BJ (cell line): ENCODE data around the gene FARP1. TPM values are rescaled to one million over a fixed set of nuclear protein-coding genes. Genes with fewer than 3 reads are reported as not detected.

Experiments
- CTCF ChIA-PET: fragments of 350-600 bp; formaldehyde crosslinking; extraction: SDS; loops from one replicate; lab custom pipeline; 2021; ENCODE audit warnings: antibody characterized with exemption, inconsistent platforms; lab: Yijun Ruan, JAX
- POLR2A ChIA-PET: fragments of 300-600 bp; sonication (Branson Sonifier 250); formaldehyde crosslinking; extraction: SDS; loops from one replicate; lab custom pipeline; 2021; ENCODE audit warnings: antibody characterized with exemption; lab: Charles Lee
- DNase-seq: peaks from one replicate; pipeline ENCODE4 v3.0.0-alpha.2; 2011; ENCODE audit warnings: low read depth
- H3K27me3 ChIP-seq: 2 replicates; pipeline ENCODE4 v1.6.0; 2011; ENCODE audit warnings: low read length; ENCODE audit not compliant: control insufficient read depth, insufficient read depth
- H3K36me3 ChIP-seq: 2 replicates; pipeline ENCODE4 v1.5.1; 2011; ENCODE audit warnings: low read length; ENCODE audit not compliant: control insufficient read depth, insufficient read depth
- H3K4me3 ChIP-seq: 2 replicates; pipeline ENCODE4 v1.5.1; 2011; ENCODE audit warnings: low read depth, mild to moderate bottlenecking, control low read depth, low read length
- polyA plus RNA-seq: library from polyadenylated mRNA; depleted of rRNA; stranded (reverse); fragments of >200 nt; gene quantifications from 2 replicates; pipeline ENCODE4 v1.2.3, GENCODE V29; 2011
- TF ChIP-seq, protein P1 (sequence below): IDR thresholded peaks from 2 replicates; pipeline ENCODE4 v1.5.1; 2011; ENCODE audit warnings: low read depth, mild to moderate bottlenecking, control low read depth, inconsistent platforms, low read length, moderate library complexity; ENCODE audit not compliant: insufficient read depth

The FARP1 gene
- polyA plus RNA-seq, 1 experiment: 64.0 TPM

DNA sequence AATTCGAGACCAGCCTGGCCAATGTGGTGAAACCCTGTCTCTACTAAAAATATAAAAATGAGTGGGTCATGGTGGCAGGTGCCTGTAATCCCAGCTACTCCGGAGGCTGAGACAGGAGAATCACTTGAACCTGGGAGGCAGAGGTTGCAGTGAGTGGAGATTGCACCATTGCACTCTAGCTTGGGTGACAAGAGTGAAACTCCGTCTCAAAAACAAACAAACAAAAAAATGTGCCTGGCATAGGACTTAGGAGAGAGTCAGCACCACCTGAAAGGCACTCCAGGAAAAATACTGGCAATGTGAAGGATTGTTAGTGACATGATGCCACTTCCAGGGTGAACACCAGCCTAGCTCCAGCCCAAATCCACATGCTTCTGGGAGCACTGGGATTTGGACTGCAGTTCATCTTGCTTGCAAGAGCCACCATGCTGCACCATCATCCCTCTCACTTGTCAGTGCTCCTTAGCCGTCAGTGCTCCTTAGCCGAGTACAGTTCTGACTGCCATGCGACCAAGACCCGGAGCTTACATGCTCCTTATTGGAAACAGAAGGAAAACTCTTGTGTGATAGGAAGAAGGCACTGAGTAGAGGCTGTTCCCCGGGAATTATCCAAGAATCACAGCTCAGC, 179.3 kb downstream of the FARP1 start:
- Histone ChIP-seq H3K27me3 (no peaks in the 10 kb centered on the region), H3K36me3 (no peaks in the 10 kb centered on the region; the same call in 1 of the 2 replicates), H3K4me3 (no peak overlapping the region)
- no peak for DNase-seq
- CTCF ChIA-PET: interaction anchor here (0.6 to 1.4 kb wide), 3 partner anchors 15 to 49 kb away, joined by 3 to 4 read pairs (median 3); no protein-coding TSS in a partner anchor
- TF ChIP-seq, protein P1, sequence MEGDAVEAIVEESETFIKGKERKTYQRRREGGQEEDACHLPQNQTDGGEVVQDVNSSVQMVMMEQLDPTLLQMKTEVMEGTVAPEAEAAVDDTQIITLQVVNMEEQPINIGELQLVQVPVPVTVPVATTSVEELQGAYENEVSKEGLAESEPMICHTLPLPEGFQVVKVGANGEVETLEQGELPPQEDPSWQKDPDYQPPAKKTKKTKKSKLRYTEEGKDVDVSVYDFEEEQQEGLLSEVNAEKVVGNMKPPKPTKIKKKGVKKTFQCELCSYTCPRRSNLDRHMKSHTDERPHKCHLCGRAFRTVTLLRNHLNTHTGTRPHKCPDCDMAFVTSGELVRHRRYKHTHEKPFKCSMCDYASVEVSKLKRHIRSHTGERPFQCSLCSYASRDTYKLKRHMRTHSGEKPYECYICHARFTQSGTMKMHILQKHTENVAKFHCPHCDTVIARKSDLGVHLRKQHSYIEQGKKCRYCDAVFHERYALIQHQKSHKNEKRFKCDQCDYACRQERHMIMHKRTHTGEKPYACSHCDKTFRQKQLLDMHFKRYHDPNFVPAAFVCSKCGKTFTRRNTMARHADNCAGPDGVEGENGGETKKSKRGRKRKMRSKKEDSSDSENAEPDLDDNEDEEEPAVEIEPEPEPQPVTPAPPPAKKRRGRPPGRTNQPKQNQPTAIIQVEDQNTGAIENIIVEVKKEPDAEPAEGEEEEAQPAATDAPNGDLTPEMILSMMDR: no peak
- POLR2A ChIA-PET: no interaction called here

DNA sequence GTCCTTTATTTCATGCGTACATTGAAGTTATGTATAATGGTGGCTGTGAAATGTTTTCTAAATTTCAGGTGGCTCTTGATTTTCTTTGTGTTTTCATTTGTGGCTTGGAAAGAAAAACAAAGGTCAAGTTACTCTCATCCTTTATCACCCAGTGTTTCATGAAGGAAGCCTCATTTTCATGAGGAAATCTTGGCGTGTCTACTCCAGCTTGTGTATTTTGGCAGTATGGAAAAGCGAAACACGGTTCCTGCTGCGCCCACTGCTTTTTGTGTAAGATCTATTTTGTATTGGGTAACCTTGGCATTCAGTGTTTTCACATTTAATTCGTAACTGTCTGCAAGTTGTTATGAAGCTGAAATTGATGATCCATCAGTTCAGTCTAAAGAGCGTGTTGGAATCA, 181.2 kb downstream of the FARP1 start:
- Histone ChIP-seq H3K27me3 (no peaks in the 10 kb centered on the region), H3K36me3 (no peaks in the 10 kb centered on the region; the same call in 1 of the 2 replicates), H3K4me3 (no peak overlapping the region)
- TF ChIP-seq, protein P1: no peak
- POLR2A ChIA-PET: no interaction called here
- CTCF ChIA-PET: interaction anchor here (1.1 kb wide), 1 partner anchor 9 kb away, joined by 4 read pairs; no protein-coding TSS in a partner anchor
- no peak for DNase-seq

DNA sequence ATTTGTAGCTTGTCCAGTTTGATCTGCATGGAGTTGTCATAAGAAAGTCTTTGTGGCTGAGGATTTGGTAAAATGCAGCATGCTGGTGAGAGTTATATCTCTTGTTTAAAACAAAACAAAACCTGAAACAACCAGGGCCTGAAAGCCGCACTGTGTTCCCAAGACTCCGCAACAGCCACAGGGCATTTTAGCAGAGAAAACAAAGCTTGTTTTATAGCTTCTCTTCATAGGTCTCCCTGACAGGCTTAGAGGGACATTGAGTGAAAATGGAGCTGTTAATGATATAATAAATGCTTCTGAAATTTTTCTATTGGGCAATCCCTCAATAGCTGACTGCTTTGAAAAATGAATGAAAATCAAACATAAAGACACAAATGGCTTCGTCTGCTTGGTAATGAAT, 182.8 kb downstream of the FARP1 start:
- no peak for DNase-seq
- TF ChIP-seq, protein P1: no peak
- CTCF ChIA-PET: interaction anchor here (1.2 to 1.5 kb wide), 2 partner anchors 10 to 14 kb away, joined by 3 to 5 read pairs; no protein-coding TSS in a partner anchor

DNA sequence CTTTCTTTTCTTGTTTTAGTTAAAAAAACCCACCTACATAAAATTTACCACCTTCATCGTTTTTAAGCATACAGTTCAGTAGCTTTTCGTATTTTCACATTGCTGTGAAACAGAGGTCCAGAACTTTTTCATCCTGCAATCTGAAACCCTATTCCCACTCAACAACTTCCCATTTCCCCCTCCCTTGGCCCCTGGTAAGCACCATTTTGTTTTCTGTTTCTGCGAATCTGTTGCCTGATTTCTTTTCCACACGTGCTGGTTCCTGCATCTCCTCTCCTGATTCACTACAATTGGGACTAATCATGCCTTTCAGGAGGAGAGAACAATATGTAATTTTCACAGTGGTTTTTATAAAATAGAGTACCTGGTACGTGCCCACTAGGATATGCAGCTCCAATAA, 183.4 kb downstream of the FARP1 start:
- Histone ChIP-seq H3K27me3 (no peaks in the 10 kb centered on the region), H3K36me3 (0 out of 2 replicates have a peak, but pooled peaks cover 2% of the 10 kb centered on the region), H3K4me3 (no peak overlapping the region)
- ChIA-PET POLR2A (no interaction called here), CTCF (interaction anchor here (1.2 to 1.5 kb wide), 2 partner anchors 11 to 13 kb away, joined by 3 to 5 read pairs; no protein-coding TSS in a partner anchor)
- no peak for DNase-seq
- TF ChIP-seq, protein P1: no peak

More for the DNA sequence above, 182.8 kb downstream of the FARP1 start:
- Histone ChIP-seq H3K36me3 (peaks cover 2% of the 10 kb centered on the region; the same call in 1 of the 2 replicates), H3K4me3 (no peak overlapping the region), H3K27me3 (no peaks in the 10 kb centered on the region)
- POLR2A ChIA-PET: no interaction called here
